LNCaP clone FGC (cell line): Measurements from ENCODE around the gene IL1A.

Experiments used
- DNase-seq: peaks from one replicate; pipeline ENCODE4 v3.0.0-alpha.2; 2011; ENCODE audit warnings: low read depth
- H3K4me3 ChIP-seq: 2 replicates; pipeline ENCODE4 v1.5.1; 2011; ENCODE audit warnings: mild to moderate bottlenecking, low read depth, low read length, control low read depth
- TF ChIP-seq, protein P1 (sequence below): IDR thresholded peaks from 2 replicates; pipeline ENCODE4 v1.5.1; 2012; ENCODE audit warnings: mild to moderate bottlenecking; ENCODE audit not compliant: control insufficient read depth, insufficient read depth; ENCODE audit errors: extremely low read depth

Gene IL1A

DNA sequence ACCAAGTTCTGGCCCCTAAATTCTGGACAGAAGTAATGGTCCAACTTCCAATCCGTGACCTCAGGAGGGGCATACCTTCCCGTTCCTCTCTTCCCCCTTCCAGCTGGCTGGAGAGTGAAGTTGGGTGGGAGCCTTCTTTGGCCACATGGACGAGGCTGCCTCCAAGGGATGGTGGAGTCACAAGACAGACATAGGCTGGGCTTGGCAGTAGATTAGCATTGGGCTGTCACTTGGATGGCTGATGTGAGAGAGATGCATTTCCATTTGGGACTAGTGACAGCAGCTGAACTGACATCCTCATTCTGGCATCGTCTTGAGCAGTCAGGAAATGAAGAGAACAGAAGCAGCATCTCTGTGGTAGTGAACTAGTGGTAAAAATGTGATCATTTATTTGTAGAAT, 50.8 kb downstream of the IL1A start:
- TF ChIP-seq, protein P1, sequence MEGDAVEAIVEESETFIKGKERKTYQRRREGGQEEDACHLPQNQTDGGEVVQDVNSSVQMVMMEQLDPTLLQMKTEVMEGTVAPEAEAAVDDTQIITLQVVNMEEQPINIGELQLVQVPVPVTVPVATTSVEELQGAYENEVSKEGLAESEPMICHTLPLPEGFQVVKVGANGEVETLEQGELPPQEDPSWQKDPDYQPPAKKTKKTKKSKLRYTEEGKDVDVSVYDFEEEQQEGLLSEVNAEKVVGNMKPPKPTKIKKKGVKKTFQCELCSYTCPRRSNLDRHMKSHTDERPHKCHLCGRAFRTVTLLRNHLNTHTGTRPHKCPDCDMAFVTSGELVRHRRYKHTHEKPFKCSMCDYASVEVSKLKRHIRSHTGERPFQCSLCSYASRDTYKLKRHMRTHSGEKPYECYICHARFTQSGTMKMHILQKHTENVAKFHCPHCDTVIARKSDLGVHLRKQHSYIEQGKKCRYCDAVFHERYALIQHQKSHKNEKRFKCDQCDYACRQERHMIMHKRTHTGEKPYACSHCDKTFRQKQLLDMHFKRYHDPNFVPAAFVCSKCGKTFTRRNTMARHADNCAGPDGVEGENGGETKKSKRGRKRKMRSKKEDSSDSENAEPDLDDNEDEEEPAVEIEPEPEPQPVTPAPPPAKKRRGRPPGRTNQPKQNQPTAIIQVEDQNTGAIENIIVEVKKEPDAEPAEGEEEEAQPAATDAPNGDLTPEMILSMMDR: no peak
- no peak for DNase-seq
- H3K4me3 ChIP-seq: no peak overlapping the region

DNA sequence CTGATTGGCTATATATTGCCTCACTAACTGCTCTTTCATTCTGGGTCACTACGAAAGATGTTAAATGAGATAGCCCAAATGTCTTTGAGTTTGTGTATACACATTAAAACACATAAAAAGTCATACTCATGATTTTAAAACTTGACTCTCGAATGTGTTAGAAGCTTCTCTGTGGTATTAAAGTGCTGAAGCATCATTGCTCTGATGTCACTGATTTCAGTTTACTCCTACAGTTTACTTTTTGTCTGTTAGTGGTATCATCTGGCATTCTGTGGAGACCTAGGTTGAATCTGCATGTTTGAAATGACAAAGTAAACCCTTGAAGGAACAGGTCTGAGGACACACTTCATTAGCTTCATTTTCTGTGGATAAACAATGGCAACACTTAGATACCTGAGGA, 52.8 kb downstream of the IL1A start:
- TF ChIP-seq, protein P1: no peak
- no peak overlapping the region for H3K4me3 ChIP-seq
- no peak for DNase-seq

DNA sequence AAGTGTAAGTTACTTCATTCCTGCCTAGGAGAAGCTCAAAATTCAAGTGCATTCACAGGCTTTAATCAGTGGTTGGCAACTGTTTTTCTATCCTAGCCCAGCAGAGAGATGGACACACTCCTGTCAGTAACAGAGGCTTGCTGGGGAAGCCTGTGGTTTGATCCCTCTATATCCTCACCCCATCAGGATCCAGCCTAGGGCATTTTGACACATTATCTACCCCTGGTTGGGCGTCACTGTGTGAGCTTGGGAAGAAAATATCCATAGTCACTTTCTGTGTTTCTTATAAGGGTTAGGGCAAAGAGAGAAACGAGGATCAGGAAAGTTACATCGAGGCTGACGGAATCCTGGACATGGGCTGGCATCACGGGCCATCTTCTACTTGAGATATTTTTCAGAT, 53.5 kb downstream of the IL1A start:
- DNase-seq: no peak
- no peak overlapping the region for H3K4me3 ChIP-seq
- TF ChIP-seq, protein P1: no peak

DNA sequence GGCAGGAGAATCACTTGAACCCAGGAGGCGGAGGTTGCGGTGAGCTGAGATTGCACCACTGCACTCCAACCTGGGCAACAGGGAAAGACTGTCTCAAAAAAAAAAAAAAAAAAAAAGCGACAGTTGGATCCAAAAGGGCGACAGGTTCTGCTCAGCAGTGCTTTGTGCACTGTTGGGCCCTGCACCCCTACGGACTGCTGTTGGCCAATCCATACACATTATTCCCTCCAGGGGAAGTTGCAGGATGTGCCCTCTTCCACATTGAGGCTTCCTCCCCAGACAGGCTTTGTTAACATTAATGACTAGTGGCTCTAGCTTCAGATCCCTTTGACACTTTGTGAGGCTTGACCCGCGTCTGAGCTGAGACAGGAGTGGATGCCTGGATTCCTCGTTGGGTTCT, 54.1 kb downstream of the IL1A start:
- TF ChIP-seq, protein P1: no peak
- no peak overlapping the region for H3K4me3 ChIP-seq

DNA sequence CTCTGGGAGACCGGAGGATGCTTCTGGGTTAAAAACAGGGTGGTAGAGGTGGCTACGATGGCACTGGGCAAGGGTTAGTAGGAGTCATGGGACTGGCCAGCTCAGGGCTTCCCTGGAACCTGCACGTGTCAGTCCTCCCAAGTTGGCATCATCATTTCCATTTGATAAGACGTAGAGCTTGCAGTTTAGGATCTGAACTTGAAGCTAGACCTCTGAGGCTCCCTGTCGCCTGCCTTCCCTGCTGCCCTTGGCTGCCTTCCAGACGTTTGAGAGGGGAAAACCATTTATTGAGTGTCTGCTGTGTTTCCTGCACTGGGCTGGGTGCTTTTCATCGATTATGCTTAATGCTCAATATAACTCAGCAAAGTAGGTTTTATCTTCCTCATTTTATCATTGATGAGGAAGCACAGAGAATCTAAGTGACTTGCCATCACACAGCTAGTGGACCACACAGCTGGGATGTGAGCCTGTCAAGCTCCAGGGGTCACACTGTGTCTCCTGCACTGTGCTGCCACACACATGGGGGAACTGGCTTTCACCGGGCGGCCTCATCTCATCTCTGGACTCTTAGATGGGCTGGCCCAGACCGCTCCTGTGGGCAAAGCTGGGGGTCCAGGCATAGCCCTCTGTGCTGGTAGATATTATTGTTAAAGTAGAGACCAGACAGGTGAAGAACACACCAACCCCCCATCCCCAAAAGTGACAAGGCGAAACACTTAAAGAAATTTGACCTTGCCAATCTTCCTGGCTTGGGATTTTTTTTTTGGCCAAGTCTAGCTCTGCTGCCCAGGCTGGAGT, 55.7 kb downstream of the IL1A start:
- TF ChIP-seq, protein P1: no peak
- no peak for DNase-seq

More for the DNA sequence above, 54.1 kb downstream of the IL1A start:
- no peak for DNase-seq

DNA sequence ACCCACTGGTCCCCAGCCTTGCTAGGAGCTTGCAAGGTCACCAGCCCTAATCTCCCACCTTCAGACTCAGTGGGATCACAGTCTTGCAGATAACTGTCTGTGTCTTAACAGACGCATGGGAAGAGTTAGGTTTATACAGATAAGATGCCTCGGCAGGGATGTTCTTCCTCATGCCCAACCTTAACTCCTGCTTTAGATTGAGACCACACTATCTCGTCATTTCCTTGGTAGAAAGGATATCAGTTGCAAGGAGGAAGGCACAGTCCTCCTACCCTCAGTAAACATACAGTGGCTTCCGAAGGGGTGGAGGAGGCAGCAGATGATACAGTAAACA, 56.3 kb downstream of the IL1A start:
- TF ChIP-seq, protein P1: no peak
- H3K4me3 ChIP-seq: no peak overlapping the region

More for the DNA sequence above, 55.7 kb downstream of the IL1A start:
- no peak overlapping the region for H3K4me3 ChIP-seq

DNA sequence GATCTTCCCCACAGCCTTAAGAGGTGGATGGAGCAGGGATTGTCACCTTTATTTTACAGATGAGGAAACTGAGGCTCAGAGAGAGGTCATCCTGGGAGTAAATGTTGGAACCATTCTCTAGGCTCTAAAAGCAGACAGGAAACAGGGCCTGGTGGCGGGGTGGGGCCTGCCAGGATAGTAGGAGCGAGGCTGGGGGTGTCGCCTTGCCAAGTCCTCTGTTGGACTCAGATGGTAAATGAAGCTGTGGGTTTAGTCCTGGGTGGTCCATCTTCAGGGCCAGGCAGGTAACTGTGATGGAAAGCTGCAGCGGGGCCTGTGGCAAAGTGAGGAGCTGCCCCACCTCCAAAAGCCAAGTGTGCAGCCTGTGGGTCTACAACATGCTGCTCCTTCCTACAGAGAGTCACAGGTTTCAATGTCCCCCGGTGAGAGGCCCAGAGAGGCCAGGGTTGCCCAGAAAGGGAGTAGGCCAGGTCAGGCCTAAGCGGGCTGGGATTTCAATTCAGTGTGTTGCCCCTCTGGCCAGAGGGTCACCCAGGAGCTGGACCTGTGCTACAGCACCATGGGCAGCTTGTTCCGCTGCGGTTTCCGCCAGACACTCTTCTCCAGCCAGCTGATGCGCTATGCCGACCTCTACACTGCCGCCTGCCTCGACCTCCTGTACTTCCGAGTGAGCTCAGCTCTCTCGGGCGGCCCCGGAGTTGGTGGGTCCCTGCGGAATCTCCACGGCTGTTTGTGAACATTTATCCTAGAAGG, 56.8 kb downstream of the IL1A start:
- TF ChIP-seq, protein P1: no peak
- no peak overlapping the region for H3K4me3 ChIP-seq
- no peak for DNase-seq

More for the DNA sequence above, 56.3 kb downstream of the IL1A start:
- no peak for DNase-seq
